ENCODE results near the gene TPCN2.
"Not testable (repeated sequence)": the region's sequence is repeated elsewhere in the genome, so short reads cannot be mapped to it uniquely, and the experiment has no call there.

The TPCN2 gene

DNA sequence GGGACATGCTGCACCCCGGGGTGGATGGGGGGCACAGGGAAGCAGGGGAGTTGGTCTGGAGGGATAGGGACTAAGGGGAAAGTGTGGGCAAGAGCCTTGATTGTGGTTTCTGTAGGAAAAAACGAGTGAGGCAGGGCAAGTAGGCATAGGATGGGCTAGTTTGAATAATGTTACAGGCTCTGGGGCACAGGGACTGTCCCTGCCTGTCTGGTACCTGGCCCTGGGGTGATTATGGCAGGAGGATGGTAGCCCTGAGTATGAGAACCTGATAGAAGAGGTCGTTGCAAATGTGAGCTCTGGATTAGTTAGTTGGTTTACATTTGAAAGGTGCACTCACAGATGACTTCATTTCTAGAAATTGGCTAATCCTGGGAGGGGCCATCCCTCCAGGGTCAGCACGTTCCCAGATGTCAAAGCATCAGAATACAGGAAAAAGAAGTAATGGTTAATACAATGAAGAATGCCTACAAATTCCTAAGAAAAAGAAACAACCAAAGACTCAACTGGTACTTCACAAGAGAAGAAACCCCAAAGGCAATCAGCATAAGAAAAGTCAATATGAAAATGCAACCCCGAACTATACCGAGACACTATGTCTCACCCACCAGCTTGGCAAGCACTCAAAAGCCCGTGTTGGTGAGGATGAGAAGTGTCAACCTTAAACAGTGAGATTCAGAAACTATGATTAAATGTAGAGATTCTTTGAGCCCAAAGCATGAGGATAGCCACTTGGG lies 95.8 kb downstream of the TPCN2 start:
- no peak overlapping the region for H2AFZ ChIP-seq
- no peak overlapping the region for H3K9ac ChIP-seq
- no peaks in the 10 kb centered on the region for H3K79me2 ChIP-seq
- no peaks in the 10 kb centered on the region for H3K9me3 ChIP-seq (ENCODE audit: control insufficient read depth, low read length)
- H3K27ac ChIP-seq = no peak overlapping the region
- H3K27me3 ChIP-seq (ENCODE audit: control insufficient read depth, insufficient read depth, low read length) = no peaks in the 10 kb centered on the region
- no peaks in the 10 kb centered on the region for H3K4me1 ChIP-seq
- TF ChIP-seq, protein P1, sequence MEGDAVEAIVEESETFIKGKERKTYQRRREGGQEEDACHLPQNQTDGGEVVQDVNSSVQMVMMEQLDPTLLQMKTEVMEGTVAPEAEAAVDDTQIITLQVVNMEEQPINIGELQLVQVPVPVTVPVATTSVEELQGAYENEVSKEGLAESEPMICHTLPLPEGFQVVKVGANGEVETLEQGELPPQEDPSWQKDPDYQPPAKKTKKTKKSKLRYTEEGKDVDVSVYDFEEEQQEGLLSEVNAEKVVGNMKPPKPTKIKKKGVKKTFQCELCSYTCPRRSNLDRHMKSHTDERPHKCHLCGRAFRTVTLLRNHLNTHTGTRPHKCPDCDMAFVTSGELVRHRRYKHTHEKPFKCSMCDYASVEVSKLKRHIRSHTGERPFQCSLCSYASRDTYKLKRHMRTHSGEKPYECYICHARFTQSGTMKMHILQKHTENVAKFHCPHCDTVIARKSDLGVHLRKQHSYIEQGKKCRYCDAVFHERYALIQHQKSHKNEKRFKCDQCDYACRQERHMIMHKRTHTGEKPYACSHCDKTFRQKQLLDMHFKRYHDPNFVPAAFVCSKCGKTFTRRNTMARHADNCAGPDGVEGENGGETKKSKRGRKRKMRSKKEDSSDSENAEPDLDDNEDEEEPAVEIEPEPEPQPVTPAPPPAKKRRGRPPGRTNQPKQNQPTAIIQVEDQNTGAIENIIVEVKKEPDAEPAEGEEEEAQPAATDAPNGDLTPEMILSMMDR (IDR thresholded peaks at IDR 0.05) = no peak
- H3K36me3 ChIP-seq (ENCODE audit: control insufficient read depth, insufficient read depth, low read length) = no peaks in the 10 kb centered on the region
- no peak overlapping the region for H3K4me2 ChIP-seq (ENCODE audit: low read length)
- H3K4me3 ChIP-seq (ENCODE audit: low read depth, low read length) = no peak overlapping the region

DNA sequence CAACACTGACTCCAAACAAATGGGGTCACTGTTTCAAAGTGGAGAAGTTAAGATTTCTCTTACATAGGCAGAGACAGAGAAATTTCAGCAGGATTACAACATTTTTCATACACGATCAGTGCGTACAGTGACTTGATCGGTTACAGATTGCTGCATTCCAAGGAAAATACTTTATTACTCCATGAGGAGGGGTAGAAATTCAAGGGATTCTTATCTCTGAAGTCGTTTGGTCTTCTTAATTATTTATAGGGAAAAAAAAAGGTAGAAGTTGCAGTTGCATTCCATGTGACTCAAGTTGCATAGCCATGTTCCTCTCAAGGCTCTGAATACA lies 96.3 kb downstream of the TPCN2 start:
- Histone ChIP-seq H3K9me3 (ENCODE audit: control insufficient read depth, low read length) (no peaks in the 10 kb centered on the region), H3K4me2 (ENCODE audit: low read length) (no peak overlapping the region)

DNA sequence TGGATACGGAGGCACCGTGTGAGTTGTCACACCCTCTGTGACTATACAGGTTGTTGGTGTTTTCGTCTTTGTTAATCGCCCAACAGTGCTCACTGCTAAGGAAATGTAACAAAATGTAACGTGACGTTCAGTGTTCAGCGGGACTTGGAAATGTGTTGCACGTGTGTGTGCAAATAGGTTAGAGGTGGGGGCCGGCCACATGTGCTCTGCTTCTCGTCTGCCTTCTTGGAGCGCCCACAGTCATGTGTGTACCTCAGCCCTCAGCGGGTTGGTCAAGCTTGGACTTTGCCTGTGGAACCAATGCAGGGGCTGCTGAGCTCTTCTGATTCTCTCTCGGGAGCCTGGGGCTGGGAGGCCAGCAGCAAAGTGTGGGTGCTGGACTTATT lies 99.6 kb downstream of the TPCN2 start:
- H2AFZ ChIP-seq = no peak overlapping the region
- no peaks in the 10 kb centered on the region for H3K9me3 ChIP-seq (ENCODE audit: control insufficient read depth, low read length)
- H3K27ac ChIP-seq = no peak overlapping the region
- H3K4me2 ChIP-seq (ENCODE audit: low read length) = no peak overlapping the region
- H3K4me3 ChIP-seq (ENCODE audit: low read depth, low read length) = no peak overlapping the region
- no peaks in the 10 kb centered on the region for H3K4me1 ChIP-seq
- TF ChIP-seq, protein P1 (IDR thresholded peaks at IDR 0.05) = no peak
- H3K36me3 ChIP-seq (ENCODE audit: control insufficient read depth, insufficient read depth, low read length) = no peaks in the 10 kb centered on the region
- H3K27me3 ChIP-seq (ENCODE audit: control insufficient read depth, insufficient read depth, low read length) = no peaks in the 10 kb centered on the region
- no peak overlapping the region for H3K9ac ChIP-seq
- H3K79me2 ChIP-seq = no peaks in the 10 kb centered on the region

More for the DNA sequence above, 96.3 kb downstream of the TPCN2 start:
- H3K9ac ChIP-seq = no peak overlapping the region
- TF ChIP-seq, protein P1 (IDR thresholded peaks at IDR 0.05) = no peak
- no peaks in the 10 kb centered on the region for H3K27me3 ChIP-seq (ENCODE audit: control insufficient read depth, insufficient read depth, low read length)
- H2AFZ ChIP-seq = no peak overlapping the region
- H3K27ac ChIP-seq = no peak overlapping the region
- no peaks in the 10 kb centered on the region for H3K79me2 ChIP-seq
- H3K36me3 ChIP-seq (ENCODE audit: control insufficient read depth, insufficient read depth, low read length) = no peaks in the 10 kb centered on the region
- H3K4me3 ChIP-seq (ENCODE audit: low read depth, low read length) = no peak overlapping the region
- no peaks in the 10 kb centered on the region for H3K4me1 ChIP-seq

DNA sequence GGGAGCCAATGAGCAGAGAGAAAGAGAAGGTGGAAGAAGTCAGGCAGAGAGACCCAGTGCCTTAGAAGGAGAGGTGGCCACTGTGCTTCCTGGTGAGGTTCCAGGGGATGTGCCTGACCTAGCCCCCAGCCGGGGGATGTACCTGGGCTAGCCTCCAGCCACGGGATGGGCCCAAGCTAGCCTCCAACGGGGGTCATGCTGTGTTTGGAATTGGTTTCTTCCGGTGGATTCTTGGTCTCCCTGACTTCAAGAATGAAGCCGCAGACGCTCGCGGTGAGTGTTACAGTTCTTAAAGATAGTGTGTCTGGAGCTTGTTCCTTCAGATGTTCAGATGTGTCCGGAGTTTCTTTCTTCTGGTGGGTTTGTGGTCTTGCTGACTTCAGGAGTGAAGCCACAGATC lies 100.1 kb downstream of the TPCN2 start:
- H3K79me2 ChIP-seq = no peaks in the 10 kb centered on the region
- no peaks in the 10 kb centered on the region for H3K36me3 ChIP-seq (ENCODE audit: control insufficient read depth, insufficient read depth, low read length)
- TF ChIP-seq, protein P1 (IDR thresholded peaks at IDR 0.05) = no peak

DNA sequence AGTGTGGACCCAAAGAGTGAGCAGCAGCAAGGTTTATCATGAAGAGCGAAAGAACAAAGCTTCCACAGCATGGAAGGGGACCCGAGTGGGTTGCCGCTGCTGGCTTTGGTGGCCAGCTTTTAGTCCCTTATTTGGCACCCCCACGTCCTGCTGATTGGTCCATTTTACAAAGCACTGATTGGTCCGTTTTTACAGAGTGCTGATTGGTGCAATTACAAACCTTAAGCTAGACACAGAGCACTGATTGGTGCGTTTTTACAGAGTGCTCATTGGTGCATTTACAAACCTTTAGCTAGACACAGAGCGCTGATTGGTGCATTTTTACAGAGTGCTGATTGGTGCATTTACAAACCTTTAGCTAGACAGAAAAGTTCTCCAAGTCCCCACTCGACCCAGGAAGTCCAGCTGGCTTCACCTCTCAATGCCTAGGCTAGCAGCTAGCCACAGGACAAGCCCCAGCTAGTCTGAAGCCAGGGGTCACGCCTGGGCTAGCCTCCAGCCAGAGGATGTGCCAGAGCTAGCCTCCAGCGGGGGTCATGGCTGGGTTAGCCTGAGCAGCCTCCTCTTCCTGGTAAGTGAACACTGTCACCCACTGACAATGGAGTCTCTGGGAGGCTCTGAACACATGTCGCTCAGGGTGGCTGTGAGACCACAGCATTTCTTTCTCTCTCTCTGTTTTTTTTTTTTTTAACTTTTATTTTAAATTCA lies 100.8 kb downstream of the TPCN2 start:
- H3K4me3 ChIP-seq (ENCODE audit: low read depth, low read length); H3K4me2 ChIP-seq (ENCODE audit: low read length); H3K9ac ChIP-seq; H3K9me3 ChIP-seq (ENCODE audit: control insufficient read depth, low read length); H2AFZ ChIP-seq; H3K36me3 ChIP-seq (ENCODE audit: control insufficient read depth, insufficient read depth, low read length); H3K4me1 ChIP-seq; H3K27ac ChIP-seq; H3K79me2 ChIP-seq; H3K27me3 ChIP-seq (ENCODE audit: control insufficient read depth, insufficient read depth, low read length): not testable (repeated sequence)

More for the DNA sequence above, 100.1 kb downstream of the TPCN2 start:
- H3K9ac ChIP-seq = no peak overlapping the region
- no peak overlapping the region for H3K4me2 ChIP-seq (ENCODE audit: low read length)
- no peak overlapping the region for H3K27ac ChIP-seq
- no peak overlapping the region for H2AFZ ChIP-seq
- H3K4me3 ChIP-seq (ENCODE audit: low read depth, low read length) = no peak overlapping the region
- no peaks in the 10 kb centered on the region for H3K4me1 ChIP-seq
- H3K27me3 ChIP-seq (ENCODE audit: control insufficient read depth, insufficient read depth, low read length) = no peaks in the 10 kb centered on the region
- H3K9me3 ChIP-seq (ENCODE audit: control insufficient read depth, low read length) = no peaks in the 10 kb centered on the region
